Inferior parietal cortex (tissue), 1 donor: Measurements from ENCODE around the gene RABEP1.
"Not testable (repeated sequence)": the region's sequence is repeated elsewhere in the genome, so short reads cannot be mapped to it uniquely, and the experiment has no call there.

Source experiments
- DNase-seq: peaks from one replicate; pipeline ENCODE4 v3.0.0-alpha.2; 2016; ENCODE audit errors: extremely low spot score

Gene RABEP1, protein sequence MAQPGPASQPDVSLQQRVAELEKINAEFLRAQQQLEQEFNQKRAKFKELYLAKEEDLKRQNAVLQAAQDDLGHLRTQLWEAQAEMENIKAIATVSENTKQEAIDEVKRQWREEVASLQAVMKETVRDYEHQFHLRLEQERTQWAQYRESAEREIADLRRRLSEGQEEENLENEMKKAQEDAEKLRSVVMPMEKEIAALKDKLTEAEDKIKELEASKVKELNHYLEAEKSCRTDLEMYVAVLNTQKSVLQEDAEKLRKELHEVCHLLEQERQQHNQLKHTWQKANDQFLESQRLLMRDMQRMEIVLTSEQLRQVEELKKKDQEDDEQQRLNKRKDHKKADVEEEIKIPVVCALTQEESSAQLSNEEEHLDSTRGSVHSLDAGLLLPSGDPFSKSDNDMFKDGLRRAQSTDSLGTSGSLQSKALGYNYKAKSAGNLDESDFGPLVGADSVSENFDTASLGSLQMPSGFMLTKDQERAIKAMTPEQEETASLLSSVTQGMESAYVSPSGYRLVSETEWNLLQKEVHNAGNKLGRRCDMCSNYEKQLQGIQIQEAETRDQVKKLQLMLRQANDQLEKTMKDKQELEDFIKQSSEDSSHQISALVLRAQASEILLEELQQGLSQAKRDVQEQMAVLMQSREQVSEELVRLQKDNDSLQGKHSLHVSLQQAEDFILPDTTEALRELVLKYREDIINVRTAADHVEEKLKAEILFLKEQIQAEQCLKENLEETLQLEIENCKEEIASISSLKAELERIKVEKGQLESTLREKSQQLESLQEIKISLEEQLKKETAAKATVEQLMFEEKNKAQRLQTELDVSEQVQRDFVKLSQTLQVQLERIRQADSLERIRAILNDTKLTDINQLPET

DNA sequence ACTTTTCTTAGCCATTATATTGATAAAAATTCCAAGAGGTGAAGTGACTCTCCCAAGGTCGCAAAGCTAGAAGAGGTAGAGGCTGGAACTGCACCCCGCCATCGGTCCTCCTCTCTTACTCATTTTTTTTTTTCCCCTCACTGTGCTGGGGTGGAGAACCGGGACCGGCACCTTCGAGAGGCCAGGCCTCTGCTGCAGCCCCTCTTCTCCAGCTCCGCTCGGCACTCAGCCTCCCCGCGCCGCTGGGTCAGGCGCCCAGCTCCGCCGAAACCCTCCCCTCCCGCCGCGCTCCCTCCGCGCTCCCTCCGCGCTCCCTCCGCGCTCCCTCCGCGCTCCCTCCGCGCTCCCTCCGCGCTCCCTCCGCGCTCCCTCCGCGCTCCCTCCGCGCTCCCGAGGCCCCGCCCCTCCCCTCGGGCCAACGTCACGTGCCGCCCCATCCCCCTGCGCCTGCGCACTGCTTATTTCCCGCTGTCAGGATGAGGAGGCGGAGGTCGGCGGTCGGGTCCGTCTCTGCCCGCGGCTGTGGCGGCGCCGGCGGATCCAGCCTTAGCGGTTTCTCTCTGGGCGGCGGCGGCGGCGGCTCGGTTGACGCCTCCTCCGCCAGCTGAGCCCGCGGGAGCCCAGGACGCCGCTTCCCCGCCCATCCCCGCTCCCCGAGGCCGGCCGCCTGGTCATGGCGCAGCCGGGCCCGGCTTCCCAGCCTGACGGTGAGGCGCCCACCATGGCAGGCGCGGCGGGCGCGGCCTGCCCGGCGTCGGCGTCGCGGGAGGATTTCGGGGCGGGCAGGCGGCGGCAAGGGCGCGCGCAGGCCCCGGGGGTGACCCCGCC, at the start of gene RABEP1:
Gene RABEP1 (plus strand): TSS at position 471 of the 828 bp plus-strand sequence. CDS start 203 bp downstream, at position 674.
- peak; percentile 78 for DNase-seq

- not testable (repeated sequence) for DNase-seq
Observed at GRCh38 chr17:5233492-5233891, 48.6 kb upstream of the RABEP1 start.

GRCh38 chr17:5234645-5235576, 47.2 kb upstream of the RABEP1 start, which contains the start of gene SCIMP:
SCIMP (minus strand) TSS chr17:5234860; CDS start chr17:5234755, 105 bp downstream.
- no peak for DNase-seq

DNA sequence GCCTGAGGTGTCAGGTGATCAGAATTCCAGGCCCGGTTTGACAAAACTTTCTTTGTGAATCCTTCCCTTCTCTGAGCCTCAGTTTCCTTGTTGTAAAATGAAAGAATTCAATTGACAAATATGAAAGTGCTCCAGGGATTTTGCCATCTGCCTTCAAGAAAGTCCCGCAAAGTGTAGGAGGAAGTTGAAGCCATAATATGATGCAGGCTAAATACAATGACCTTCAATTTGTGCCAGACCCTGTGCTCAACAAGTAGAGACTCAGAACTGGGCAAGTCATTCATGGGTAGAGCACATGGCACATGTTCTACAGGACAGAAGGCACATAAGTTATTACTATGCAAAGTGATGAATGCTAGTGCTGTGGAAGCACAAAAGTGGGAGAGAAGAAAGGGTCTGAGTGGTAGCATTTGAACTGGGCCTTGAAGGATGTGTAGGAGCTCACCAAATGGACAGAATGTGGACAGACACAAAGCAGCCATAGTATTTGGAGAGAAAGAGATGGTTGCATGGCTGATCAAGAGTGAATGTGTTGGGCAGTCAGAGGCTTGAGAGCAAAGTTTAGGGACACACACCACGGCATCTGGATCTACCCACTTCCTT, 45.0 kb upstream of the RABEP1 start:
- no peak for DNase-seq

DNA sequence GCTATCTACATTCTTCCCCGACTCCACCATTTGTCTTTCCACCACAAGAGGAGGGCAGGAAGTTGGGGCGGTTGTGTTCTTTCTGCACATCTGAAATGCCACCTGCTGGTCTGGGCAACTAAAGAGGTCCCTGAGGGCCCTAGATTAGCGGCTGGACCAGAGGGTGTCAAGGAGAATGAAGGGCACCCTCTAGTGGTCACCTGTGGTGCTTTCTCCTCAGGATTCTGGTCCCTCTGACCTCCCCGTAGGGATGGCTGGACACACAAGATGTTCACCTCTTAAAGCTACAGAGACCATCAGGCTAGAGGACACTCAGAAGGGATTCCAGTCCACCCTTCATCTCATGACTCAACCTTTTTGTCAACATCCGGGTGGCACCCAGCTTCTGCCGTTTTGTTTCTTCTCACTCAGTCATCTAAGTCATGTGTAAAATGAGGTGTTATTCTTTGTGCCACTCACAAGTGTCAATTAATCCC, 44.5 kb upstream of the RABEP1 start:
- DNase-seq: no peak

DNA sequence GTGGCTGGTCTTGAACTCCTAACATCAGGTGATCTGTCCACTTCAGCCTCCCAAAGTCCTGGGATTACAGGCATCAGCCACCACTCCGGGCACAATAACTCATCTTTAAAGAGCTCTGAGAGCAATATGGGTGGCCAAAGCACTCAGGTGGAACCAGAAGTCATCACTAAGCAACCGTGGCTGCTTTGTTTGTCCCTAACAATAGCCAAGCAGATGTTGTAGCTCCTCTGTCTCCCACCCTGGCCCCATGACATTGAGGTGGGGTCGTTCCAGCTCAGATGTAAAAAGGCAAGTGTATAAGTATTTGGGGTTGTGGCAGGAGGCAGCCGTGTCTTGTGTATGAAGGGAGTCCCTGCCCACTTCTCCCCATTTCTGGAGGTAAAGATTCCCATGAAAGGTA, 43.8 kb upstream of the RABEP1 start:
- DNase-seq: no peak

- DNase-seq: not testable (repeated sequence)
Observed at GRCh38 chr17:5239769-5240168, 42.3 kb upstream of the RABEP1 start.

DNA sequence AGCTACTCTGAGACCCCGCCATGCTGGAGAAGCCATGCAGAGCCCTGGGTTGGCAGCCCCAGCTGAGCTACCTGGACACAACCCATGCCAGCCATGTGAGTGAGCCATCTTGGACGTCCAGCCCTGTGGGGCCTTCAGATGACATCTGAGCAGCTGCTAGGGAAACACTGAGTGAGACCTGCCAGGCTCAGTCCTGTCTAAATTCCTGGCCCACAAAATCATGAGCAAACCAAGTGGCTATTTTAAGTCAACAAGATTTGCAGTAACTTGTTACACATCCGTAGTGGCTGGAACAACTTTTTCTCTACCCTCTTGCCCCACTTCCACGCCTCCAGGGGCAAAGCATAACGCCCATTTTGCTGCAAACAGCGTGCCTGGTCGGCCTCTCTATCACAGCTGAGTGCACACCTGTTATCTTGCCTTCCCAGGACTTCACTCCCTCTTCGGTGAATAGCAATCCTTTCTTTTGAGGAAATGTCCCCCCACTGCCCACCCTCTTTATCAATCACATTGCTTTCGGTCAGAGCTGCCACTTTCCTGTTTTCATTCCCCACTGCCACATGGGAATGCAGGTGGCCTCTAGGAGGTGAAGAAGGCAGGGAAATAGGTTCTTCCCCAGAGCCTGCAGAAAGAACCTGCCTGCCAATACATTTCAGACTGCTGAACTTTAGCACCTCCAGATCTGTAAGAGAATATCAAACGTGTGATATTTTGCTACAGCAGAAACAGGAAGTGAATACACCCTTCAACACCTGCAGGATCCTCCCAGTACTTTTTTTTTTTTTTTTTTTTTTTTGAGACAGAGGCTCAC, 40.0 kb upstream of the RABEP1 start:
- no peak for DNase-seq

DNA sequence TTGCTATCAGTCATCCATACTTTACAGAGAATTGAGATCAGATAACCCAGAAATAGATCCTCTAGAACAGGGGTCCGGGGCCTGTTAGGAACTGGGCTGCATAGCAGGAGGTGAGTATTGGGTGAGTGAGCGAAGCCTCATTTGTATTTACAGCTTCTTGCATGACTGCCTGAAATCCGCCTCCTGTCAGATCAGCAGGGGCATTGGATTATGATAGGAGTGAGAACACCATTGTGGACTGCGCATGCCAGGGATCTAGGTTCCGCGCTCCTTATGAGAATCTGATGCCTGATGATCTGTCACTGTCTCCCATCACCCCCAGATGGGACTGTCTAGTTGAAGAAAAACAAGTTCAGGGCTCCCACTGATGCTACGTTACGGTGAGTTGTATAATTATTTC, 34.5 kb upstream of the RABEP1 start:
- DNase-seq: no peak

DNA sequence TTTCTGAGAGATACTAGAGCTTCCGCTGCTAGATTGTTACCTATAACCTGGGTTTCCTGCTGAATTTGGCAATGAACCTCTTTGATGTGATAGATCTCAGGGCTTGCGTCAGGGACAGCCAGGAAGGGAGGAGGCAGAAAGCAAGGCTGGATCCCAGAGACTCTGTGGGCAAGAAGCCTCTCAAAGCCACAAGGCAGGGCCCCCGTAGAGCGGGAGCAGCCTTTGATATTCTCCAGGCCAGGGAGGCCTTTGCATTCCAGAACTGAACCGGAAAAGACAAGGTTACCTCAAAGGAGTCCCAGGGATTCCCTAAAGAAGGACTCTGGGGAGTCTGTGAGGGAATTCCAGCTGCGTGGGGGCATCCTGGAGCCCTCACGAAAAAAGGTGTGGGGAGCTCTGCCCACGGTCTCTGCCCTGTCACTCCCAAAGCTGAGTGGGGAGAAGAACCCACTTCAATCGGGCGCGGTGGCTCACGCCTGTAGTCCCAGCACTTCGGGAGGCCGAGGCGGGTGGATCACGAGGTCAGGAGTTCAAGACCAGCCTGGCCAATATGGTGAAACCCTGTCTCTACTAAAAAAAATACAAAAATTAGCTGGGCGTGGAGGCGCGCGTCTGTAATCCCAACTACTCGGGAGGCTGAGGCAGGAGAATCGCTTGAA, 33.1 kb upstream of the RABEP1 start:
- DNase-seq: no peak

DNA sequence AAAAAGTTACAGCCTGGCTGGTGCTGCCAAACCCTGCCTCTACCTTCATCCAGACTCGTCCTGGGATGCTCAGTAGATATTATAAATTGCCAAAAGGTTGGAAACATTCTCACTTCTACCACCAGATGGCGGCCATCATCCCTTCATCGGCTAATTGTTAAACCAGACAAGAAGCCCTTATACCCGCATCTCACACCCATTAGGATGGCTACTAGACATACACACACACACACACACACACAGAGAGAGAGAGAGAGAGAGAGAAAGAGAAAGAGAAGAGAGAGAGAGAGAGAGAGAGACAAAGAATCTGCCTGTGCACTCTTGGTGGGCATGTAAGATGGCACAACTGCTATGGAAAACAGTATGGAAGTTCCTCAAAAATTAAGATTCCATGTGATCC, 32.5 kb upstream of the RABEP1 start:
- DNase-seq: peak; percentile 87

- DNase-seq: no peak
Observed at GRCh38 chr17:5254414-5254813, 27.7 kb upstream of the RABEP1 start.

- no peak for DNase-seq
Observed at GRCh38 chr17:5254903-5255521, 27.1 kb upstream of the RABEP1 start.

DNA sequence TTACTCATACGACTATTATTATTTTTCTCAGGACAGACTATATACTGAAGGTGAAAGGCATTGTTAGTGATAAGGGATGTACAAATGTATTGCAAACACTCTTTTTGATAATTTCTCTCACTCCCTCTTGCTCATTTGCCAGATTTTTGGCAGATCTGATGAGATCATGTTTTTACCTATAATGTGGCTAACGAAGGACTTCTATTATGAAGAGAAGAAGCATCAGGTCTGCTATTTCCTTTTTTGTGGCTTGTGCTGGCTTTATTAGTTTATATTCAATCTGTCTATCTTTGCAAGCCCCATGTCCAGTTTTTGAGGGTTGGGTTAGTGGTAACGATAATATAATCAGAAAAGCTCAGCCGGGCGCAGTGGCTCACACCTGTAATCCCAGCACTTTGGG, 25.0 kb upstream of the RABEP1 start:
- no peak for DNase-seq

- DNase-seq: no peak
Observed at GRCh38 chr17:5260542-5260941, 21.5 kb upstream of the RABEP1 start.

GRCh38 chr17:5262416-5262991, 19.6 kb upstream of the RABEP1 start:
- no peak for DNase-seq

- DNase-seq: no peak
Observed at GRCh38 chr17:5263441-5263840, 18.6 kb upstream of the RABEP1 start.

DNA sequence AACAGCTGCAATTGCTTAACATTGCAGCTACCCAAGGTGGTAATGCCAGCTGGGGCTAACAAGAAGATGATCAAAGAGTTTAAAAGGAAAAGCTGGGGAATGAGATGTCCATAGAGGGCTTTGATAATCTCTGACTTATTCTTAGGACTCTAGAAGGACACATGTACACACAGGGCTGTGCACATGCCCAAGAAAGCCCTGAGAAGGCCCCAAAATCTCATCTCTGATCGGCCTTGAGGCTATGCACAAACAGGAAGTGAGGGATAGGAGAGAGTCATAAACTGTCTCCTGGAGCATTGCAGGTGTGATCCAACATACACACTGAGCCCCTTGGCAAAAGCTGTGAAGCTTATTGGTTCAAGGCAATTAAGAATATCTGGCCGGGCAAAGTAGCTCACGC, 17.2 kb upstream of the RABEP1 start:
- DNase-seq: no peak
